GM18498 (cell line): ENCODE results near the gene SHCBP1.
"Not testable (repeated sequence)": the region's sequence is repeated elsewhere in the genome, so short reads cannot be mapped to it uniquely, and the experiment has no call there.

Experiments used
- ATAC-seq: cut with Tn5 transposase; IDR thresholded peaks from one replicate; pipeline ENCODE4 v1.9.1; 2021; ENCODE audit warnings: mild to moderate bottlenecking, moderate library complexity; ENCODE audit not compliant: unreplicated experiment

The SHCBP1 gene, protein sequence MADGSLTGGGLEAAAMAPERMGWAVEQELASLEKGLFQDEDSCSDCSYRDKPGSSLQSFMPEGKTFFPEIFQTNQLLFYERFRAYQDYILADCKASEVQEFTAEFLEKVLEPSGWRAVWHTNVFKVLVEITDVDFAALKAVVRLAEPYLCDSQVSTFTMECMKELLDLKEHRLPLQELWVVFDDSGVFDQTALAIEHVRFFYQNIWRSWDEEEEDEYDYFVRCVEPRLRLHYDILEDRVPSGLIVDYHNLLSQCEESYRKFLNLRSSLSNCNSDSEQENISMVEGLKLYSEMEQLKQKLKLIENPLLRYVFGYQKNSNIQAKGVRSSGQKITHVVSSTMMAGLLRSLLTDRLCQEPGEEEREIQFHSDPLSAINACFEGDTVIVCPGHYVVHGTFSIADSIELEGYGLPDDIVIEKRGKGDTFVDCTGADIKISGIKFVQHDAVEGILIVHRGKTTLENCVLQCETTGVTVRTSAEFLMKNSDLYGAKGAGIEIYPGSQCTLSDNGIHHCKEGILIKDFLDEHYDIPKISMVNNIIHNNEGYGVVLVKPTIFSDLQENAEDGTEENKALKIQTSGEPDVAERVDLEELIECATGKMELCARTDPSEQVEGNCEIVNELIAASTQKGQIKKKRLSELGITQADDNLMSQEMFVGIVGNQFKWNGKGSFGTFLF

DNA sequence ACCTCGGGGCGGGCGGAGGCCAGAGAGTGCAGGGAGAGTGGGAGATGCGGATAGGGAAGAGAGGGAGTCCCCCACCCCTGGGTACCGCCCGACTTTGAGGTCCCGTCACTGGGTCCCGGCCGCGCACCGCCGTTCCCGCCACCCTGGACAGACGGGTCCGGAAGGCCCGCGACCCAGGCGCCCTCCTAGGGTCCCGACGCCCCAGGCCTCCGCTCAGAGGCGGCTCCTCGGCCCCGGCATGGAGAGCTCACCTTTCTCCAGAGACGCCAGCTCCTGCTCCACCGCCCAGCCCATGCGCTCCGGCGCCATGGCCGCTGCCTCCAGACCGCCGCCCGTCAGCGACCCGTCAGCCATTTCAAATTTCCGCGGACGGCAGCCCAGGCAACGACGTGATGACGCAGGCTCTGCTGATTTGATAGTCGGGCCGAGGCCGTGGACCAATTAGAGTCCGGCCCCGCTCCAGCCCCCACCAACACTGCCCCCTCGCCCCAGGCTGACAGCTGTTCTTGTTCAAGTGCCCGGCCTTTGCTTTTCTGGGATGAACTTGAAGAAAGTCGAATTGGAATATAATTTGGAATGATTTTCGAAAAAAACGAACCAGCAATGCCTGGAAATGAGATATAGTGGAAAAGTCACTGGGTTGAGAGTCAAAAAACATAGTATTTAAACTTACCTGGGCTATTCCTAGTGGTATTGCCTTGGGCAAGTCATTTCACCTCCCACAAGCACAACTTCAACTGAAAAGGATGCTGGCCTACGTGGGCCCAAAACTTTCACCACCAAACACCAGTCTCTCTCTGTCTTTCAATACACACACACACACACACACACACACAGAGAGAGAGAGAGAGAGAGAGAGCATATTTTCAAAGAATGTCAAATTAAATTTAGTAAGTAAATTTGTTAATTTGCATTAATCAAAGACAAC is at the start of gene SHCBP1:
SHCBP1 (minus strand) TSS at position 374 of the 928 bp plus-strand sequence; CDS start at position 354, 20 bp downstream.
- peak; percentile 92 for ATAC-seq

DNA sequence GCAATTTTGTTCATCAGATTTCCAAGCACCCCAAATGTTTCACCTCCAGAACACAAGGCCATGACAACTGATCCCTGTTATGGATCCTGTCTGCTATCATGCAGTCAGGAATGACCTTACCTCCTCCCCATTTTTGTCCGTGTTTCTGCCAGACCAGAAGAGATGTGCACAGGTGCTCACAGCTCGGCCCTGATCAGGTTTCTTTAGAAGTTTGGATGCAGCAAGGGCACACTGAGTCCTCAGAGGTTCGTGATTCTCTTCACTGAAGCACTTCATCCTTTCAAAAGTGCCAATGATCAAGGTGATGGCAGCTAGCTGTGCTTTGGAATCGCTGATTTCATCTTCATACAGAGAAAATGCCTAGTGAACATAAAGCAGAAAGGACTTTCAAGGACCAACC is 40.9 kb upstream of the SHCBP1 start:
- ATAC-seq: no peak

DNA sequence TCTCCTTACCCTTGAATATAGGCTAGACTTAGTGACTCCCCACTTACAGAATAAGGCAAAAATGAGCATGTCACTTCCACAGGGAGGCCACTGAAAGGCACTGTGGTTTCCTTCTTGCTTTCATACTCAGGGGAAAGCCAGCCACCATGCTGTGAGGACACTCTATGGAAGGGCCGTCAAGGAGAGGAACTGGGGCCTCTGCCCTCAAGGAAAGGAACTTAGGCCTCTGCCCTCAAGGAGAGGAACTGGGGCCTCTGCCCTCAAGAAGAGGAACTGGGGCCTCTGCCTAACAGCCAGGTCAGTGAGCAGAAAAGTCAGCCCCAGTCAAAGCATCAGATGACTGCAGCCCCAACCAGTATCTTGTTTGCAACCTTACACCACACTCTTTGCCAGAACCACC is 37.7 kb upstream of the SHCBP1 start:
- ATAC-seq: peak; percentile 96

DNA sequence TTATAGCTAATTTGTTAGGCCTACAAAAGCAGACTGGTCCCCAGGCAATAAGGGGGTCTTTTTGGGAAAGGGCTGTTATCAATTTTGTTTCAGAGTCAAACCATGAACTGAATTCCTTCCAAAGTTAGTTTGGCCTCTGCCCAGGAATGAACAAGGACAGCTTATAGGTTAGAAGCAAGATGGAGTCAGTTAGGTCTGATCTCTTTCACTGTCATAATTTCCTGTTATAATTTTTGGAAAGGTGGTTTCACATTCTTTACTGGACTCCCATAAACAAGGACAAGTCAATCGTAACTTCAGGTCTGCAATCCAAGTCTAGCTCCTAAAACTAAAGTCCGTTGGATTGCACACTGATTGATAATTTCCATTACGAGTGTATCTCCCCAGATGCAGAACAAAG is 30.1 kb upstream of the SHCBP1 start:
- ATAC-seq: no peak

DNA sequence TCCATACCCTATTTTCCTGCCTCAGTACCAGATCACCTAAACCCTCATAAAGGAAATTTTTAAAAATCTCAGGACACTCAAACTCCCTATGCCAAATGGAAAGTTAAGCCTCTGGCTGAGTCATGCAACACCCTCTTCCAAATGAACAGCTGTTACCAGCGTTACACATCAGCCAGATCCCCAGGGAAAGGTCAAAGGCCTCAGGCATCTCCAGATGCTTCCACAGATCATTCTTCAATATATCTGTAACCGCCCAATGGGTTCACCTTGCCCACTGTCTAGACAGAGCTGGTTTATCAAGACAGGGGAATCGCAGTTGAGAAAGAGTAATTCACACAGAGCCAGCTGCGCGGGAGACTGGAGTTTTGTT is 29.1 kb upstream of the SHCBP1 start:
- ATAC-seq: no peak

DNA sequence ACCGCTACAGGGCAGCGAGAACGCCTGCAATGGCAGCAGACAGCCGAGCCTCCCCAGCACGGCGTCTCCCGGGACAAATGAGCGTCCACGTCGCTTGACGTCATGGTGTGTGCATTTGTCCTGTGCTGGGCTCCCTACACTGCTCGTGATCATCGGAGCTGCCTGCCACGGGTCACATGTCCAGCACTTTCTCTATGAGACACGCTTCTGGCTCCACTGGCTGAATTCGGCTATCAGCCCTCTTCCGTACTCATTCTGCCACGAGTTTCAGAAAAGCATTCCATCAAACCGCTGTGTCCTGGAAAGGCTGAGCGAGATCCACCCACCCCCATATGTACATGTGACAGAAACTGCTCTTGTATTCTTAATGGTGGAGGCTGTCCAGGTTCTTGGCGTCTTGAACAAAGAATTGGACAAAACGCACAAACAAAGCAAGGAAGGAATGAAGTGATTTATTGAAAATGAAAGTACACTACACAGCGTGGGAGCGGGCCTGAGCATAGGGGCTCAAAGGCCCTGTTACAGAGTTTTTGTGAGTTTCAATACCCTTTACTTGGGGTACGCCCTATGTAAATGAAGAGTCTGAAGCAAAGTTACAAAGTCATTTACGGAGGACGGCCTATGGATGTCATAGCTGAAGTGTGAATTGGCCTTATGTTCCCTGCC is 28.5 kb upstream of the SHCBP1 start:
- no peak for ATAC-seq

DNA sequence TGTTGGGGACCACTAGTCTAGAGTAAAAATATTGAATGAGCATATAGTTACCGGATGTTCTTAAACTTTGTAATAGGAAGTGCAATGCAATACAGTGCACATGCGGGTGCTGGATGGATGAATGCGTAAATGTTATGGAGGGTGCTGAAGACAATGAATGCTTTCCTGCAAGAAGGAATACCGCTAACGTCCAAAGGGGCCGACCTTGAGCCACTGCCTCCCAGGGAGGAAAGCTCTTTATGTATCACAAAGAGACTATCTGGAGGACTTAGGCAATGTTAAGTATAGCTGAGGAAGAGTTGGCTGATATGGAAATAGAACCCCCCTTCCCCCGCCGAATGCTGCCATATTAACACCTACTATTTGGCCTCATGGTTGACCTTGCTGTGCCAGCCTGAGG is 27.5 kb upstream of the SHCBP1 start:
- ATAC-seq: no peak

DNA sequence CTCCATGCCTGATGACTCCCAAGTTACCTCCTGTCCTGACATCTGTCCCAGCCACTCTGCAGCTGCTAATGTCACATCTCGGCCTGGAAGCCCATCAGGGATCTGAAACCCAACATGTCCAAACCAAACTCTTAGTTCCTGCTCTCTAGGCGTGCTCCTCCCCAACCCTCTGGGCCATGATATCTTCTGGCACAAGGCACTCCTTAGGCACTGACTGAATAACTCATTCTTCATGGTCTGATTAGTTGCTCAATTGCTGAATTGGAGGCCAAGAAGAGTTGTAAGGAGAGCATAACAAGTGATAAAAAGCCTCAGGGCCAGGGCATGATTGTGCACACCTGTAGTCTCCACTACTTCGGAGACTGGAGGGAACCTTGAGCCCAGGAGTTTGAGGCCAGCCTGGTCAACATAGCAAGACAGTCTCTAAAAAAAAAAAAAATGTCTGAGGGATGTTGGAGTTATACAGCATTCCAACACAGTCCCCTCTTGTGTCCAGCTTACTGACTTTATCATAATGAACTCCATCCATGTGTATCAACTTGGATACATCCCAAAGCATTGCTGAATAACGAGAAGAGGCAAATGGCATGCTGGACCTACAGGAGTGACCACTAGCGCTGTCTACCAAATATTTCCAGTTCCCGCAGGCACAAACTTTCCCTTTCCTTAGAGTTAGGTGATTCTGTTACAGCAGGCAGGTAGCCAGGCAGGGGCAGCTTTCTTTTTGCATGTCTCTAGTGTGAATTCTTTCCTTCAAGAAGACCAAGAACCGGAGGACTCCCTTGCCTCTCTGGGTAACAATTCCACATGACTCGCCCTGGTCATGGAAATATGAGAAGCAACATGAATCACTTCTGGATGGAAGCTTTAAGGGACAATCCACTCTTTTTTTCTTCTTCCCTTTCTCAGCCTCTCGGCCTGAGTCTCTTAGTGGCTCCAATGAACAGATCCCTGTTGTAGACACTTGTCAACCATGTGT is 18.1 kb upstream of the SHCBP1 start:
- ATAC-seq: no peak

DNA sequence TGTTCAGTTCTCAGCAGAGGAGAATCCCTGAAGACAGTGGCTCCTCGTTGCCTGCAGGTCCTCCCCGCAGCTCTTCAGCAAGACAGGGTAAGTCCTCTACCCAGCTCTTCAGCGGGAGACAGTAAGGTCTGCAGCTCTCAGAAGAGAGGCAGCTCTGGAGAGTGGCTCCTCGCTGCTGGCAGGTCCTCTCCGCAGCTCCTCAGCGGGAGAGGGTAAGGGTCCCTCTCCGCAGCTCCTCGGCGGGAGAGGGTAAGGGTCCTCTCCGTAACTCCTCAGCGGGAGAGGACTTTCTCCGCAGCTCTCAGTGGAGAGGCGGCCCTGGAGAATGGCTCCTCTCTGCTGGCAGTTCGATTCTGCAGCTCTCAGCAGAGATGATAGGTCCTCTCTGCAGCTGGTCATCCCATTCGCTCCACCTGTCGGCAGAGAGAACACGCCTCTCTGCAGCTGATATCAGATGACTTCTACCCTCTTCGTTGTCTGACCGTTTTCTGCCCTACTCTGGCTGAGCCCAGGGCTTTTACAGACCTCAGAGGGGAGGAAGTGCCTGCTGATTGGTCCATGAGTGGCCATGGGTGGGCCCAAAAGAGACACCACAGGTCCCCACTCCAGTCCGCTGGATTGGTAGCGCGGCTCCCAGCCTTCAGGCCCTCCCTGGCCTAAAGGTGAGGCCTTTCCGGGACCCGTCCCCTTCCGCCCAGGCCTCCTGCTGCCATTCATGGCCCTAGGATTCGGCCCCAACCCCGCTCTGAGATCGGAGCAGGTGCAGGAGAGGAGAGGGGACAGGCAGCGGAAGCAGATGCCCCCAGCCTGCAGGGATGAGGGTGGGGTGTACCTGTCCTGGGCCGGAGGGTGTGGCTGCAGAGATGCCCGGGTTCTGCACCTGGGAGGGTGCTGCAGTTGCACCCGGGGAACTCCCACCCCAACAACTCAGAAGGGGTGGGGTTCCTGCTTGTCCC is 11.9 kb upstream of the SHCBP1 start:
- ATAC-seq: no peak

DNA sequence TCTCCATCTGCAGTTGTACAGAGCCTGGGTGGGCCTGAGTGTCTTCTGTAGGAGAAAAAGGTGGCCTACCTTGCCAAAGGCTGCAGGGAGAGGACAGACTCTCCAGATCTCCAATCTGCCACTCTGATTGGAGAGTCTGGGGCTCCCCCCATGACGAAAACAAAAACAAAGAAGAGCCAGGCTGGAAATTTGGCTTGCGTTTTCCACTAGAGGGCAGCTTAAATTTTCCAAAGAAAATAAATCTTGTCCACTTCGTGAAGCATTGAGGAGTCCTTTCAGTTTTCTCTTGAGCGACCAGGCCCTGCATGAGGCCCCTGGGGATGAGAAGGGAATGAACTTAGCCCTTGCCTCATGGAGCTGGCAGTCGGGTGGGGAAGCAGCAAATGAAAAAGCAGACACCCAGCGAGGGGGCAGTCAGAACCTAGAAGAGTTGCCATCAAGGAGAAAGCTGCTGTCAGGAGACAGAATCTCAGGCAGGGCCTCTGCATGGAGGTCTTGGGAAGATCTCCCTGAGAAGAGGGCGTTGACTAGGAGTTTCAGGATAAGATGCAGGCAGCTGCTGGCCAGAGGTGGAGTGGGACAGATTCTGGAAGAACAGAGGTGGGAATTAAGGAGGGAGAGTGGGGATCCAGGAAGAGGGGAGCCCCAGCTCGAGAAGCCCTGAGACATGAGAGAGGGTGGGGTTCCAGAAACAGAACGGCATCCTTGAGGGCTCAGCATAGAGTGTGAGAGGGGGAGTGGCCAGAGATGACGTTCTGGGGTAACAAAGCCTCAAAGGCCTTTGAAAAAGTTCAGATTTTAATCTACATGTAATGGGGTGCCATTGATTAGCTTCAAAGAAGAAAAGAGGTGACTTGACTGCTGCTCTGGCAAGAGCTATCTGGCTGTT is 8.4 kb upstream of the SHCBP1 start:
- ATAC-seq: no peak

DNA sequence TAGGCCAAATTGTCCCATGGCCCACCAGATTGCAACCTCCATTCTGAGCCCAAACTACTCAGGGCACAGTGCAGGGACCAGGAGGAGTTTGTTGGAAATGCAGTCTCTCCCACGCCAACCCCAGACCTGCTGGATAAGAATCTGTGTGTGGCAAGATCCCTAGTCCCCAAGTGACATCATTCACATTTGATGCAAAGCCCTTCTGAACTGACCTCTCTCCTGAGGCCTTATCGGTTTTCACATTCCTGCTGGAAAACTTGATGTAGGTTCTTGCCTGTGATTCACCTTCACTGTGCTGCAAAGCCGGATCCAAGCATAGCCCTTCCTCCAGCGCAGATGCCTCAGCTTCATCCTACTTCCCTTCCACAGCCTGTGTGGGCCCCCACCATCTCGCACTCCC is 6.6 kb upstream of the SHCBP1 start:
- ATAC-seq: no peak

DNA sequence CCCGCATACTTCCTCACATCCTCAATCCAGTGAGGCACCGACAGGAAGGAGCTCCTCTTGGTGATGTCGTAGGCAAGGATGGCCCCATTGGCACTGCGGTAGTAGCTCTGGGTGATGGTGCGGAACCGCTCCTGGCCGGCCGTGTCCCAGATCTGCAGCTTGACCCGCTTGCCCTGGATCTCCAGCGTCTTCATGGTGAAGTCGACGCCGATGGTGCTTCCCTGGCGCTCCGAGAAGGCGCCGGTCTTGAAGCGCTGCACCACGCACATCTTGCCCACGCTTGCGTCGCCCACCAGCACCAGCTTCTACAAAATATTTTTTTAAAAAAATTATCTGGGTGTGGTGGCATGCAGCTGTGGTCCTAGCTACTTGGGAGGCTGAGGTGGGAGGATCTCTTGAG is 5.5 kb upstream of the SHCBP1 start:
- not testable (repeated sequence) for ATAC-seq

DNA sequence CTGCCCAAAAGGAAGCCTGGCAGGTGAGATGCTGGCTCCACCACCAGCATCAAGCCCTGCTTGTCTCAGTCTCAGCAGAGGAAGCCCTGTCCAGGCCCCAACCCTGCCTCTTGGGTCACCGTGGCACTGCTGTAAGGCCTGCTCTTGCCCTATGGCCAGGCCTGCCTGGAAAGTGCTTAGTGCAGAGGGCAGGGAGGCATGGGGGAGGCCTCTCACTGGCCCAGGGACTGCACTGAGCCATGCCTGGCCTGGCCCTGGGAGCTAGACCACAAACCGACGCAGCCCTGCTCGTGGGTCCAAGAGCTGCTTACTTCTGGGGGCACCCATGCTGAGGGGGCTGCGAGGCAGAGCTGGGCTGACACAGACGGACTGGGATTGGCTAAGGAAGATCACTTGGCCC is 3.7 kb upstream of the SHCBP1 start:
- not testable (repeated sequence) for ATAC-seq

DNA sequence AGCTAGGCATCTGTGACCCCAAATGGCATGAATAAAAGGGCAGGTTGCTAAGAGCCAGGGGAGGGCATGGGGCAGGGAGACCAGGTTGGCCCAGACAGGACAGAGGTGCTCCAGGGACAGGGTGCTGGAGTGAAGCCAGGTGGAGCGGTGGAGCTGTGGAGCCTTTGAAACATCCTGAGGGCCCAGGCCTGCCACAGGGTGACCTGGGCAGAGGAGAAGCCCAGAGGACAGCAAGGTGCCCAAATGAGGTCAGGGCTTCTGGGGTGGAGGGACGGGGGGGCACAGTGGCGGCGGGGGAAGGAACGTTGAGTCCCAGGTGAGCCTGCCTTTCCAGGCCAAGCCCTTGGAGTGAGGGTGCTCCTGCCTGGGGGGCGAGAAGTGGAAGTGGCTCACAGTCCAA is 2.5 kb upstream of the SHCBP1 start:
- ATAC-seq: not testable (repeated sequence)

DNA sequence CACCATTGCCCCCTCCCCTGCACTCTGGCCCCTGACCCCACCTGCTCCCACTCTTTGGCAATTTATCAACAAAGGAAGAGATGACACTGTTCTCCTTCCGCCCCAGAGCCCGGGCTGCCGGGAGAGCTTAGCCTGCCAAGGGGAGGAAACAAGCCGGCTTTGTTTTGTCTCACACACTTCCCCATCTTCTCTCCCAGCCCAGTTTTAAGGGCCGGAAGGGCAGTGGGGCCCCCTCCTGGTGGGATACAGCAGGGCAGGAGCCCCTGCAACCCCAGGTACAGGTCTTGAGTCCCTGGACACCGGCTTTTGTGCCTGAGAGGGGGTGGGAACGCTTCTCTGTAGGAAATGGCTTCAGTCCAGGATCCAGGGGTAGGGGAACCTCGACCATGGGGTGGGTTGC is 2.1 kb upstream of the SHCBP1 start:
- ATAC-seq: not testable (repeated sequence)

DNA sequence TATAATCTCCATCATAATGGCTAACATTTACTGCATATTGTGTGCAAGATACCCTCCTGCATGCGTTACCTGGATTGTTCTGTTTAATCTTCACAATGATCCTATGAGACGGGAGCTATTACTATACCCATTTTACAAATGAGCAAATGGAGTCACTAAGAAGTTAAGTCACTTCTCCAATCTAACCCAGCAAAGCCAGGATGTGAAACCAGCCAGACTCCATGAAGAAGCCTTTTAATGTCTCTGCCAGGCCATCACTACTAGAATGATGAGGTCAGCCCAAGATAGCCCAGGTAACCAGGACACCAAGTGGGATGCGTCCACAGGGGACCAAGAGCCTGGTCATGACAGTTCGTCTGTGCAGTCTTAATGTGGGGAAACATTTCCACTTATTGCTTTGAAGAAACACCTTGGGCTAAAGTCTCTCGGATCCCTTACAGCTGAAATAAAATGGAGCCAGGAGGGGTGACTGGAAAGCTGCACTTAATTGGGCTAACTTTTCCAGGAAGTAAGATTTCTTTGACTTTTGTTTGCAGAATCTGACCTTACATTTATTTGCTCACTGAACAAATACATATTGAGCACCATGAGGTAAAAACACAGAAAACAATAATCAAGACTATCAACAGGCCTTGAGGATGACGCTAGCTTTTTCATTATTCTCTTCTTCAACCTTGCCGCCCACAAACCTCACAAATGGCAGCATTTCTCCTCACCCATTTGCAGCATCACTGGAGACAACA is 926 bp upstream of the SHCBP1 start:
- ATAC-seq: no peak
